Ammon's horn (tissue), 1 donor: Measurements from ENCODE around the gene CDK9.
"Not testable (repeated sequence)": the region's sequence is repeated elsewhere in the genome, so short reads cannot be mapped to it uniquely, and the experiment has no call there.

Source experiments
- DNase-seq: peaks from one replicate; pipeline ENCODE4 v3.0.0-alpha.2; 2016; ENCODE audit warnings: low spot score

Gene CDK9

GRCh38 chr9:127780126-127780885 lies 5.5 kb upstream of the CDK9 start:
- peak; percentile 75 for DNase-seq

- DNase-seq = not testable (repeated sequence)
These were observed 4.9 kb upstream of the CDK9 start for GRCh38 chr9:127780909-127781308.

GRCh38 chr9:127781806-127782205 lies 4.0 kb upstream of the CDK9 start:
- no peak for DNase-seq

- DNase-seq = no peak
These were observed 2.5 kb upstream of the CDK9 start for GRCh38 chr9:127783111-127784008.

GRCh38 chr9:127785023-127785932 lies 556 bp upstream of the CDK9 start:
- DNase-seq = peak; percentile 85

GRCh38 chr9:127786773-127787104 lies 905 bp downstream of the CDK9 start:
- no peak for DNase-seq

- DNase-seq = no peak
These were observed 2.6 kb downstream of the CDK9 start for GRCh38 chr9:127788337-127789011.

- DNase-seq = no peak
These were observed 3.3 kb downstream of the CDK9 start for GRCh38 chr9:127789179-127789578.

GRCh38 chr9:127790094-127790855 lies 4.4 kb downstream of the CDK9 start:
- no peak for DNase-seq

GRCh38 chr9:127791085-127791484 lies 5.3 kb downstream of the CDK9 start:
- DNase-seq = no peak

GRCh38 chr9:127792417-127793031 lies 6.7 kb downstream of the CDK9 start:
- DNase-seq = no peak

- DNase-seq = no peak
These were observed 7.4 kb downstream of the CDK9 start for GRCh38 chr9:127793093-127793708.

- DNase-seq = no peak
These were observed 8.4 kb downstream of the CDK9 start for GRCh38 chr9:127794001-127794791.

GRCh38 chr9:127796225-127796813 lies 10.5 kb downstream of the CDK9 start:
- no peak for DNase-seq

- DNase-seq = no peak
These were observed 11.1 kb downstream of the CDK9 start for GRCh38 chr9:127796852-127797370.

GRCh38 chr9:127801955-127802575 lies 16.2 kb downstream of the CDK9 start:
- DNase-seq = no peak

- DNase-seq = peak; percentile 87
These were observed 17.0 kb downstream of the CDK9 start, which contains the start of gene FPGS for GRCh38 chr9:127802576-127803443. FPGS (plus strand) TSS chr9:127802882; CDS start chr9:127802925, 43 bp downstream.
